Memory B cell (primary cell): Measurements from ENCODE around the gene PRMT2.

Experiments
- ATAC-seq: fragments of 150-1000 bp; cut with Tn5 transposase; 2 replicates; pipeline ENCODE4 v1.10.0; 2021; ENCODE audit warnings: low read depth, mild to moderate bottlenecking, moderate library complexity
- DNase-seq, 2 donors: peaks; one replicate each; pipeline ENCODE4 v3.0.0; 2022; ENCODE audit warnings: low spot score in 2 of 2
- H3K27ac Mint-ChIP-seq: one replicate; pipeline ENCODE4 v1.8.0; 2022; ENCODE audit warnings: mild to moderate bottlenecking, moderate library complexity, mixed read lengths
- H3K27me3 Mint-ChIP-seq: one replicate; pipeline ENCODE4 v1.8.0; 2022; ENCODE audit warnings: mixed read lengths
- H3K36me3 Mint-ChIP-seq: one replicate; pipeline ENCODE4 v1.8.0; 2022; ENCODE audit warnings: mild to moderate bottlenecking, mixed read lengths
- H3K4me1 Mint-ChIP-seq: one replicate; pipeline ENCODE4 v1.8.0; 2022; ENCODE audit warnings: mixed read lengths
- H3K4me3 Mint-ChIP-seq: one replicate; pipeline ENCODE4 v1.8.0; 2022; ENCODE audit warnings: mild to moderate bottlenecking, moderate library complexity, mixed read lengths
- H3K9me3 Mint-ChIP-seq: one replicate; pipeline ENCODE4 v1.8.0; 2022; ENCODE audit warnings: mixed read lengths

PRMT2 gene

DNA sequence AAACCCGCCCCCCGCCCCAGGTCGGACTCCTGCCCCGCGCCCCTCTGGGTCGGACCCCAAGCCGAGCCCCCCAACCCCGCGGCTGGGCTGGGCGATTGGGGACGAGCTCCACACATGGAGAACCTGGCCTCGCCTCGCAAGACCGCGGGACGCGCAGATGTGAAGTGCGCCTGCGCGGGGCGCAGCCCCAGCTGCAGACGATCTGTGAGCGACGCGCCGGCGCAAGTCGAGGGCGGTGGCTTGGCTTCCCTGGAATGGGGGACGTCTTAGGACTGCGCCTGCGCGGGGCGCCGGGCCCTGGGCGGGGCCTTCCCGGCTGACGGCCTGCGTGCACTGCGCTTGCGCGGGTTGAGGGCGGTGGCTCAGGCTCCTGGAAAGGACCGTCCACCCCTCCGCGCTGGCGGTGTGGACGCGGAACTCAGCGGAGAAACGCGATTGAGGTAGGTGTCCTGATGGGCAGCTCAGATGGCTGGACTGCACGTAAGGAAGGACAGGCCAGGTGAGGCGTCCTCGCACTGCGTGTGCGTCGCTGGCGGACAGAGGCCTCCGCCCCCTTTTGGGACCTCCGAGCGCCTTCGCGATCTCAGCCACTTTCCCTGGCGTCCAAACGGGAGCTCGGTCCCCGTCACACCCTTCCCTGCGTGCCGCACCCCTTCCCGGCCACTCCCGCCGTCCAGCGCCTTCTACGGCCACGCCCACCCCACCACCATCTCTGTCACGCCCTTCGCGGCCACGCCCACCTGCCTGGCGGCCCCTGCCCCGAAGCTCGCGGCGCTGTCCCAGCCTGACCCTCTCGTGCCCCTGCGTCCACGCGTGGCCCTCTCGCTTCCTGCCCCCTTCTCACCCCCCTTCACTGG is at the start of gene PRMT2:
Gene PRMT2, plus strand, starts transcription at position 351 of the 857 bp plus-strand sequence. CDS start 1,278 bp downstream, outside the sequence.
- H3K36me3 Mint-ChIP-seq: peaks cover 8% of the 10 kb centered on the region
- ATAC-seq: peak; percentile 89

DNA sequence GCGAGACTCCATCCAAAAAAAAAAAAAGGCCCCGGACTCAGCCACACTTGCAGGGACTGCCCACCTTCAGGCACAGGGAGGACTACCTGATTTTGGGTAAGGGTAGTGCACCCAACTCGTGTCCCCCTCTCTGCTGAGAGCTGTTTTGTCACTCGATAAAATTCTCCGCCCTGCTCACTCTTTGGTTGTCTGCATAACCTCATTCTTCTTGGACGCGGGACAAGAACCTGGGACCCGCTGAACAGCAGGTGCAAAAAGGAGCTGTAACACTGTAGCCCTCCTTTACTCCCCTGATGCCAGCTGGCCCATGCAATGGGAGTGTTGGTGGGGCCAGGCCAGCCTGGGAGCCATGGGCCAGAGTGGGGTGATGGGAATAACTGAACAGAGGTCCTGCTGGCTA is 41.2 kb upstream of the PRMT2 start:
- no peaks in the 10 kb centered on the region for H3K4me1 Mint-ChIP-seq
- H3K36me3 Mint-ChIP-seq: peaks cover 4% of the 10 kb centered on the region
- DNase-seq: no peak
- H3K4me3 Mint-ChIP-seq: no peak overlapping the region
- peaks cover 20% of the 10 kb centered on the region for H3K9me3 Mint-ChIP-seq
- H3K27ac Mint-ChIP-seq: no peak overlapping the region
- no peaks in the 10 kb centered on the region for H3K27me3 Mint-ChIP-seq
- no peak for ATAC-seq

More for the DNA sequence above, at the start of gene PRMT2:
- DNase-seq: peak; percentile 98 to 99
- no peaks in the 10 kb centered on the region for H3K9me3 Mint-ChIP-seq
- peaks cover 31% of the 10 kb centered on the region for H3K4me1 Mint-ChIP-seq
- H3K27ac Mint-ChIP-seq: peak within 1 kb of the TSS; percentile 93
- peaks cover 8% of the 10 kb centered on the region for H3K27me3 Mint-ChIP-seq
- H3K4me3 Mint-ChIP-seq: peak within 1 kb of the TSS; percentile 92

DNA sequence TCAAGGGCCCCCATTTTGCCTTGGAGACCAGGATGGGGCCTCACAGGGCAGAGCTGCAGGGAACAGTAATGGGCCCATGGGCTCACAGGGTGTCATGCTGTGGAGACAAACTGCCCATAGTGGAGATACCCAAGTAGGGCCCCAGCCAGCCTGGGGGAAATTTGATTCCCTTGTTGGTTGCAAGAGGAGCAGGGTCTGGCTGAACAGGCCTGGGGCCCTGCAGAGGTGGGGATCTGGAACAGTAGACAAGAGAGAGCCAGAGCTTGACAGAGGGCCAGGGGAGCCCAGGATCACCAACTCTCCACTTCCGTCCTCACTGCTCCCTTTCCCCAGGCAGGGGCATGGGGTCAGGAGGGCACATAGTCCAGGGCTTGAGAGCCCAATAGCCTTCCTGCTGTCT is 39.3 kb upstream of the PRMT2 start:
- DNase-seq (no peak), ATAC-seq (no peak)
- no peaks in the 10 kb centered on the region for H3K36me3 Mint-ChIP-seq
- peaks cover 3% of the 10 kb centered on the region for H3K27me3 Mint-ChIP-seq
- H3K4me1 Mint-ChIP-seq: no peaks in the 10 kb centered on the region
- no peak overlapping the region for H3K4me3 Mint-ChIP-seq
- H3K9me3 Mint-ChIP-seq: peaks cover 11% of the 10 kb centered on the region
- H3K27ac Mint-ChIP-seq: no peak overlapping the region

DNA sequence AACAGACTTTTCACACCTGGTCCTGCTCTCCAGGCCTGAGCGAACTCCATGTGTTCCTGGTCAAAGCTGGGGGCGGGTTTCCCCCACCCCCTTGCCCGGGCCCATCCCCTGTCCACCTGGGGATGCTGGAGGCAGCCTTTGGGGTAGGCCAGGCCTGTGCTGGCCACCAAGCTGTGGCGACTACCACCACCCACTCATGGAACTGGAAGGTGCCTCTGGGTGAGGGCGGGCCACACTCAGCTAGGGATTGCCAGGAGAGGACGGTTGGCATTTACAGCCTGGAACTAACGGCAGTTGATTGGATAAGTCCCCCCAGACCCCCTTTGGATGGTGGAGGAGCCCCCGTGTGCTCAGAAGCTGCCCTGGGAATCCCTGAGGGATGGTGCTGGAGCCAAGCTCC is 38.4 kb upstream of the PRMT2 start:
- Mint-ChIP-seq H3K4me3 (no peak overlapping the region), H3K36me3 (no peaks in the 10 kb centered on the region), H3K27me3 (peaks cover 3% of the 10 kb centered on the region), H3K4me1 (no peaks in the 10 kb centered on the region), H3K27ac (no peak overlapping the region), H3K9me3 (peaks cover 4% of the 10 kb centered on the region)
- no peak for ATAC-seq
- DNase-seq: no peak

DNA sequence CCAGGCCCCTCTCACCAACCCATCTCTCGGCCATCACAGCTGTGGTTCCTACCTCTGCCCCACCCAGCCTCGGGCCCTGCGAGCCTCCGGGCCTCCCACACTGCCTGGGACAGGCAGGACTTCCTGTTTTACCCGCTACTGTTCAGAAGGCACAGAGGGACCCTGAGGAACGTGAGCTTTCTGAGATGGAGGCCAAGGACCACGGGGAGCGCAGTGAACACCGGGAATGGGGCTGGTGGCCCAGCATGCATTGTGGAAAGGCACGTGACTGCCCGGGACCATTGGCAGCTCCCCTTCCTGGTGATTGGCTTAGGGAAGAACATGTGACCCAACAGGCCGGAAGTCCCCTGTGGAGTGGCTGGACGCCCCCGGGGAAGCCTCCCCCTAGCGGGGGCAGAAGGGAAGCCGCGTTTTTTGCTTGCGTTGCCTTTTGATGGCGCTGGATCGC is 37.6 kb upstream of the PRMT2 start:
- no peak overlapping the region for H3K4me3 Mint-ChIP-seq
- ATAC-seq: no peak
- no peak overlapping the region for H3K27ac Mint-ChIP-seq
- no peaks in the 10 kb centered on the region for H3K4me1 Mint-ChIP-seq
- no peak for DNase-seq
- H3K9me3 Mint-ChIP-seq: peaks cover 3% of the 10 kb centered on the region
- no peaks in the 10 kb centered on the region for H3K36me3 Mint-ChIP-seq
- peaks cover 3% of the 10 kb centered on the region for H3K27me3 Mint-ChIP-seq

DNA sequence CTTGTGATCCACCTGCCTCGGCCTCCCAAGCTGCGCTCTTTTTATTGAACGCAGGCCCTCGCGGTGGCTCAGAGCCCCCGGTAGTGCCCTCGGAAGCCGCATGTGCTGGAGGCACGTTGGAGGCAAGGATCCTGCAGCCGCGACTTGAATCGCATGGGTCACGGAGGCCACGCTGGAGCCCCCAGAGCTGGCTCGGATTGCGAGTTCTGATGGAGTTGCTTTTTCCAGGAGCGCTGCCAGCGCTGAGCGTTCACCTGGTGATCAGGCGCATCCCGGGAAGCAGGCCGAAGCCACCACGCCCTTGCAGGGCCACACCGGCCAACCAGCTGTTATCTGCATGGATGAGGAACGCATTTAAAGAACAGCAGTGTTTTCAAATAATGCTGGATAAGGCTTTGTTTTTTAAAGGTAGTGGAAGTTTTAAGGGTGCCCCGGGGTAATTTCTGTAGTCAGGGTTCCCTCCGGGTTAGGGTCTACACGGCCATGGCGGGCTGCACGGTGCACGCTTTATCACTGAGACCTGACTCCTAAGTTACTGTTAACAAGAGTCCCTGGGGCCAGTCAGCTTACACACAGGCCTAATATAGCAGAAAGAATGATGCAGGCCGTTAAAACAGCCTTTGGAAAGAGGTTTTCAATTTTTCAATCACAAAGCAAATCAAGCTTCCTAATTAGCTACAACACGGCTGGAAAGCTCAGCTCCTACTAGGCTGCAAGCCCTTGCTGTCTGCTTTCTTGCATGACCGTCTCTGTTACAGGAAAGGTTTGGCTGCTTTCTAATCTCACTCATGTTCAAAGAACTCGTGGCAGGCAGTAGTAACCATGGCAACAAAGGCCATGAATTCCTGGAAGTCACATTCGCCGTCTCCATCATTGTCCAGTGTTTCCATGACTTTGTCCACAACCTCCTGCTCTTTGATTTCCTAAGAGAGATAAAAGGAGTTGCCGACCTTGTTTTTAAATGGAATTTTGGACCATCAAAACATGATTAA is 36.6 kb upstream of the PRMT2 start:
- H3K36me3 Mint-ChIP-seq: no peaks in the 10 kb centered on the region
- H3K4me3 Mint-ChIP-seq: no peak overlapping the region
- H3K4me1 Mint-ChIP-seq: no peaks in the 10 kb centered on the region
- H3K27ac Mint-ChIP-seq: no peak overlapping the region
- H3K9me3 Mint-ChIP-seq: no peaks in the 10 kb centered on the region
- DNase-seq (no peak), ATAC-seq (no peak)
- peaks cover 3% of the 10 kb centered on the region for H3K27me3 Mint-ChIP-seq

DNA sequence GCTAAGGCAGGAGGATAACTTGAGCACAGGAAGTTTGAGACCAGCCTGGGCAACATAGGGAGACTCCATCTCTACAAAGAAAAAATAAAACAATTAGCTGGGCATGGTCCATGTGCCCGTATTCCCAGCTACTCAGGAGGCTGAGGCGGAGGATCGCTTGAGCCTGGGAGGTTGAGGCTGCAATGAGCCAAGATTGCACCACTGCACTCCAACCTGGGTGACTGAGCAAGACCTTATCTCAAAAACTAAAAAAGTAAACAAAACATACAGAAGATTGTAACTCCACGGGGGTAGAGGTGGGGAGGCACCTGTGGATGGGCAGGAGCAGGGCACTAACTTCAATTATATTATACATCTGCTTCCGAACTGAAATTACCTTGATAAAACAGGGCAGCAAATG is 35.2 kb upstream of the PRMT2 start:
- H3K27me3 Mint-ChIP-seq: peaks cover 3% of the 10 kb centered on the region
- H3K36me3 Mint-ChIP-seq: no peaks in the 10 kb centered on the region
- no peak overlapping the region for H3K27ac Mint-ChIP-seq
- H3K4me1 Mint-ChIP-seq: no peaks in the 10 kb centered on the region
- no peak overlapping the region for H3K4me3 Mint-ChIP-seq
- no peaks in the 10 kb centered on the region for H3K9me3 Mint-ChIP-seq
- ATAC-seq: no peak
- no peak for DNase-seq

DNA sequence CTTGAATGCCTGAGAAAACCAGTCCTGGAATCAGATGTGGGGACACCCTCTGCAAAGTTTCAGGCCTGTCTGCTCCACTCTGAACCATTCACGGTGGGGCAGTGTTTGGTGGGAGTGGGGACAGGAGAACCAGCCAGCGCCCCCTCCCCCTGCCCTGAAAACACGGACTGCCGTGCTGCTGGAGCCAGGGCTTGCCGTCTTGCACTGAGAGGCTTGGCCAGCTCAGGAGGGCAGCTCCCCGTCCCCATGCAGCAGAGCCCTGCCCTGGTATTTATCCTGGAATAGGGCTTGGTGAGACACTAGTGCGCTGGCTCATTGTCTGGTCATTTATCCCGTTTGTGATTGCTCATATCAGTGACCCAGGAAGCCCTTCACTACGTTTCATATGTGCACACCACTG is 34.5 kb upstream of the PRMT2 start:
- DNase-seq (no peak), ATAC-seq (no peak)
- Mint-ChIP-seq H3K4me3 (no peak overlapping the region), H3K27ac (no peak overlapping the region), H3K27me3 (peaks cover 3% of the 10 kb centered on the region), H3K9me3 (no peaks in the 10 kb centered on the region), H3K4me1 (peaks cover under 1% of the 10 kb centered on the region), H3K36me3 (no peaks in the 10 kb centered on the region)

DNA sequence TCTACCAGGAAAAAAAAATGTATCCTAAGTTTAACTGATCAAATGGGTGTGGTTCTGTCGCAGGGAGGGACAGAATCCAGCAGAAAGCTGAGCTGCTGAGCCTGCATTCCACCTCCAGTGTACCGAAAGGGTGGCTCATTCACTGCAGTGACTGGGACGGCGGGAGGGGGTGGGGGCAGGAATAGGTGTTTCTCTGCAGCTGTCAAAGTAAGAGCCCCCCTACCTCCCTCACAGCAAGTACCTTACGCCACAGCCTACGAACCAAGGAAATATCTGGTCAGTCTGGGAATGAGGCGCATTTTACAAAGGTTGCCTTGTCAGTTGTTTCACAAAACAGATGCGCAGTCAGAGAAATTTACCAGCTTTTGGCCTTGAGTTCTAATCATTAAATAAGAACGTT is 32.2 kb upstream of the PRMT2 start:
- Mint-ChIP-seq H3K4me1 (peaks cover 6% of the 10 kb centered on the region), H3K27me3 (peaks cover 10% of the 10 kb centered on the region), H3K9me3 (no peaks in the 10 kb centered on the region), H3K27ac (no peak overlapping the region), H3K36me3 (no peaks in the 10 kb centered on the region), H3K4me3 (no peak overlapping the region)
- no peak for DNase-seq
- ATAC-seq: no peak

DNA sequence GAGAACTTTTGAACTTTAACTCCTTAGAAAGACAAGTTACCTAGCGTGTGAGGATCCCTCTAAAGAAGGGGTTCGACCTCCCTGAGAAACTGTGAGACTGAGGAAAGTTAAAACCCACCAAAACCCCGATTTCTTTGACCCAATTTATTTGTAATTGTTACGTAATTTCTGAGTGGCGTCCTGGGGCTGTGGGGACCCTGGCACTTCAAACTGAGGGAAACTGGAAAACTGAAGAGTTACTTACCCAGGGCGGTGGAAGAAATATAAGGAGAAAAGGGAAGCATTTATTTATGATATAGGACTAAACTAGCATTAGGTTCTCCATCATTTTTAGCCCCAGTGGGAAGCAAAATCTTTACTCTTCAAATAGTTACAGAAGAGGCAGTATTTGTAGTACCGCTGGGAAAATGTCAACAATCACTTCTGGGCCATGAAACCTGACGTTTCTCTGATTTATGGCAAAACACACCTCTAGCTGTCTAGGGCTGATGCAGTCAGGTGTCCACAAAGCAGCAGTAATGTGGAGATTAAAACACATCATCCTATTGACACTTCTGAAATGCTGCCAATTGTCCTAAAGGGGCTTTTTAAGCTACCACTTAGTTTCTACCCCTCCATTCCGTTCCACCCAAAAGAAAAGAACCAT is 31.0 kb upstream of the PRMT2 start:
- Mint-ChIP-seq H3K27me3 (peaks cover 10% of the 10 kb centered on the region), H3K4me3 (no peak overlapping the region)
- no peak for ATAC-seq

DNA sequence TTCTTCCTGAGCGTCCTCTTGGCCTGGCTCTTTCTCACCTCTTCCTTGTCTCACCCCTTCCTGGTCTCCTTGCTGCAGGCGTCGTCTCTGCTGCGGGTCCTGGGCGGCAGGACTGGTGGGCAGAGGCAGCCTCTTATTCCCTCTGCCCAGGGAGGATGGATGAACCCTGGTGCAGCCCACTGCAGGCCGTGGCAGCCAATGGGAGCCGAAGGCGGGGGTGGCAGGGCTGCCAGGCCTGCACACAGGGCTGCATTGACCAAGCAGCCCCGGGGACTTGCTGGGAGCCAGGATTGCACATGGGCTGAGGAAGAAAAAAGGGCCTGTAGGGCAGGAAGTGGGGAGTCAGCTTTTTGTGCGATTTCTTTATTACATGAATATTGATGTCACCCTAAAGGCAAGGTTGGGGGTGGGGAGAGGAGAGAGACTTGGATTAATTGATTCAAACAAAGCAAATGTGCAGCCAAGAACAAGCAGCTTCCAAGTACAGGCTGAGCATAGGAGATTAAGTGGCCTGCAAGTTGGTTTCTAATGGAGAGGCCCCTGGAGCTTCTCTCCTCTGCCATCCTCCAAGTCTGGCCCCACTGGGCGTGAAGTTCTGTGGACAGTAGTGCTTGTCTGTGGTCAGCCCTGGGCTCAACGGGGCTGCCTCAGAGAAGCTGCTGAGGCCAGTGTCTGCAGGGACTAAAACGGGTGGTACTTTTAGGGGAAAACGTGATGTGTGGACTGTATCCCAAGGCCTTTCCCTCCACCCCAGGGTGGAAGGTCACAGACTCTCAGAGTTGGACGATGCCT is 30.3 kb upstream of the PRMT2 start, which contains the start of gene S100B:
Gene S100B, minus strand, starts transcription at position 108 of the 792 bp plus-strand sequence. CDS start 2,667 bp downstream, outside the sequence.
- Mint-ChIP-seq H3K4me1 (peaks cover 12% of the 10 kb centered on the region), H3K36me3 (peaks cover 2% of the 10 kb centered on the region), H3K4me3 (no peak within 1 kb of the TSS), H3K27ac (no peak within 1 kb of the TSS), H3K9me3 (peaks cover 2% of the 10 kb centered on the region), H3K27me3 (peaks cover 9% of the 10 kb centered on the region)
- no peak for ATAC-seq
- DNase-seq: no peak

More for the DNA sequence above, 31.0 kb upstream of the PRMT2 start:
- no peak overlapping the region for H3K27ac Mint-ChIP-seq
- H3K36me3 Mint-ChIP-seq: no peaks in the 10 kb centered on the region
- peaks cover 12% of the 10 kb centered on the region for H3K4me1 Mint-ChIP-seq
- H3K9me3 Mint-ChIP-seq: no peaks in the 10 kb centered on the region
- no peak for DNase-seq

DNA sequence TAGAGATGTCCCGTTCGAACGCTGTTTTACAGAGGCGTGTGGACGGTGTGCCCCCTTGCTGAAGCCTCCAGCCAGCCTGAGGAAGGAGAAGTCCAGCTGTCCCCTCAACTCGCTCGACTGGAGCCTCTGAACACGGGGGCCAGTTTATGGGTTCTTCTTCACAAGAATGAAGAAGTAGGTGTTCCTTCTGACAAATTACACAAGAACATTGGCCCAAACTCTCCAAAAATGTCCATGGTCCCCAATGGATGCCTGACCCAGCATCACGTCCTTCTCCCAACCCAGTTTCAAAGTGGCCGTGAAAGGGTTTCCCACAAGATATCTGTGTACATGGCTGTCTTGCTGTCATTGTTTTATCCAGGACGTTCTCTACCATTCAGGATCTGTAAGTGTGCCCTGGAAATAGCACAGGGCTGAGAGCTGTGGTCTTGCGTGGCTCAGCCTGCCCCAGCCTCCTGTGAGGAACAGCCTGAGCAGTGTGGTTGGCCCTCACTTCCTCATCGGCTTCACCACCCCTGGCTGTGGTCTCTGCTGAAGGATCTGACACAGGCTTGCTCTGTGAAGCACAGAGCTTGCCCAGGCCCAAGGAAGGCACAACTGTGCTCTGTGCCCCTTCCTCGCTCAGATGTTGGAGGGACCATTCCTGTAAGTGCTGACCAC is 29.6 kb upstream of the PRMT2 start:
- DNase-seq (peak in 1 of 2 donors; percentile 19), ATAC-seq (peak; percentile 98)
- H3K9me3 Mint-ChIP-seq: peaks cover 2% of the 10 kb centered on the region
- no peak overlapping the region for H3K27ac Mint-ChIP-seq
- H3K4me3 Mint-ChIP-seq: no peak overlapping the region
- peaks cover 3% of the 10 kb centered on the region for H3K36me3 Mint-ChIP-seq
- H3K27me3 Mint-ChIP-seq: peaks cover 10% of the 10 kb centered on the region
- H3K4me1 Mint-ChIP-seq: peaks cover 12% of the 10 kb centered on the region
